ENCODE measurements around the gene EID2. TPM values are rescaled to one million over a fixed set of nuclear protein-coding genes. Genes with fewer than 3 reads are reported as not detected.

Gene EID2
- total and polyA plus RNA-seq, 2 donors (not counting 3 experiments of a cell fraction or from before 2014, with no cell fraction given): 6.6 to 17.4 TPM

DNA sequence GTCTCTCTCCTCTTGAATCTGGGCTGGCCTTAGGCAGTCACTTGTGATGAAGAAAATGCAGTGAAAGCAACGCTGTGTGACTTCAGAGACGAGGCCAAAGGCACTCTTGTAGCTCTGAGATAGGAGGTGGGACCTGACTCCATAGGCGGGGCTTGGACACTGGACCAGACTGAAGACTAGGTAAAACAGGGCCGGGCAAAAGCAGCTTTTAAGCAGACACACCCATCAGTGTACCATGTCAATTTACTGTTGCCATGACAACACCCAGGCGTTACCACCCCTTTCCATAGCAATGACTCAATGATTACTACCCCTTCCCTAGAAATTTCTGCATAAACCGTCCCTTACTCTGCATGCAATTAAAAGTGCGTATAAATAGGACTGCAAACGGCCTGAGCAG is 6.6 kb upstream of the EID2 start:
- no peak for FAIRE-seq
- Histone ChIP-seq H2AFZ (ENCODE audit: low read depth, low read length) (no peak overlapping the region), H3K9me3 (replicated peaks; ENCODE audit: control insufficient read depth, insufficient read depth, low read length) (no peaks in the 10 kb centered on the region), H3K4me1 (ENCODE audit: control insufficient read depth, extremely low read depth, insufficient read depth, low read length) (peaks cover 9% of the 10 kb centered on the region), H3K27me3 (ENCODE audit: control insufficient read depth in 2 of 2, insufficient read depth in 2 of 2, low read length in 2 of 2) (peaks cover 8 to 11% of the 10 kb centered on the region in 2 experiments), H4K20me1 (replicated peaks; ENCODE audit: control insufficient read depth, extremely low read depth, insufficient read depth, low read length) (no peaks in the 10 kb centered on the region), H3K79me2 (ENCODE audit: control insufficient read depth, insufficient read depth, low read length) (no peaks in the 10 kb centered on the region), H3K9ac (replicated peaks; ENCODE audit: extremely low read depth, insufficient read depth, low read length) (no peak overlapping the region), H3K27ac (ENCODE audit: insufficient read depth, low read depth, low read length) (no peak overlapping the region), H3K4me3 (replicated peaks in 1 of 3; ENCODE audit: insufficient read depth in 1 of 3, low read depth in 1 of 3, low read length in 3 of 3) (no peak overlapping the region), H3K36me3 (ENCODE audit: control insufficient read depth in 2 of 2, extremely low read depth in 1 of 2, insufficient read depth in 2 of 2, low read length in 2 of 2) (no peaks in the 10 kb centered on the region), H3K4me2 (ENCODE audit: insufficient read depth, low read length) (no peak overlapping the region), H3K9me1 (replicated peaks; ENCODE audit: control insufficient read depth, extremely low read depth, insufficient read depth, low read length) (no peaks in the 10 kb centered on the region)
- no TSS peak for BruUV-seq (replicated peaks)
- intact Hi-C loops (cut with micrococcal nuclease): no loop called here
- ChIA-PET CTCF (no interaction called here), POLR2A (no interaction called here)
- dilution Hi-C loops (cut with MboI; ENCODE audit: extremely low pct_ligation_motif_present, low sequenced_read_pairs): no loop called here
- no peak for DNase-seq (ENCODE audit: low read depth, low spot score)
- no peak for TF ChIP-seq FOS (IDR thresholded peaks at IDR 0.05; ENCODE audit: borderline replicate concordance, insufficient read depth, low read length)
- TF ChIP-seq, protein P1, sequence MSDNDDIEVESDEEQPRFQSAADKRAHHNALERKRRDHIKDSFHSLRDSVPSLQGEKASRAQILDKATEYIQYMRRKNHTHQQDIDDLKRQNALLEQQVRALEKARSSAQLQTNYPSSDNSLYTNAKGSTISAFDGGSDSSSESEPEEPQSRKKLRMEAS (IDR thresholded peaks at IDR 0.05; ENCODE audit: insufficient read depth, insufficient read length): no peak
- no peak for TF ChIP-seq GATA2 (IDR thresholded peaks at IDR 0.05; ENCODE audit: insufficient read depth, insufficient read length, low read depth, low read length)
- TF ChIP-seq CTCF (IDR thresholded peaks at IDR 0.05; ENCODE audit: extremely low read depth in 1 of 2, insufficient read depth in 1 of 2, low read depth in 1 of 2, low read length in 2 of 2): no peak
- TF ChIP-seq POLR2A (IDR thresholded peaks at IDR 0.05; ENCODE audit: low read depth, low read length): no peak

- H4K20me1 ChIP-seq (replicated peaks; ENCODE audit: control insufficient read depth, extremely low read depth, insufficient read depth, low read length): no peaks in the 10 kb centered on the region
Observed at GRCh38 chr19:39544911-39545310, 5.0 kb upstream of the EID2 start.

More at GRCh38 chr19:39544911-39545310, 5.0 kb upstream of the EID2 start:
- CTCF ChIA-PET: interaction anchor here (0.9 kb wide), 1 partner anchor 39 kb away, joined by 4 read pairs; no protein-coding TSS in a partner anchor
- peaks cover 15% of the 10 kb centered on the region for H3K4me1 ChIP-seq (ENCODE audit: control insufficient read depth, extremely low read depth, insufficient read depth, low read length)
- H2AFZ ChIP-seq (ENCODE audit: low read depth, low read length): no peak overlapping the region
- H3K9me3 ChIP-seq (replicated peaks; ENCODE audit: control insufficient read depth, insufficient read depth, low read length): no peaks in the 10 kb centered on the region
- peaks cover 8% of the 10 kb centered on the region in 2 experiments for H3K27me3 ChIP-seq (ENCODE audit: control insufficient read depth in 2 of 2, insufficient read depth in 2 of 2, low read length in 2 of 2)
- no peak overlapping the region for H3K4me2 ChIP-seq (ENCODE audit: insufficient read depth, low read length)
- POLR2A ChIA-PET: no interaction called here
- dilution Hi-C loops (cut with MboI; ENCODE audit: extremely low pct_ligation_motif_present, low sequenced_read_pairs): no loop called here
- no peaks in the 10 kb centered on the region for H3K9me1 ChIP-seq (replicated peaks; ENCODE audit: control insufficient read depth, extremely low read depth, insufficient read depth, low read length)
- no peak for DNase-seq (ENCODE audit: low read depth, low spot score)
- BruUV-seq (replicated peaks): no TSS peak
- intact Hi-C loops (cut with micrococcal nuclease): no loop called here
- peak; percentile 37 for FAIRE-seq
- H3K9ac ChIP-seq (replicated peaks; ENCODE audit: extremely low read depth, insufficient read depth, low read length): no peak overlapping the region
- no peaks in the 10 kb centered on the region for H3K36me3 ChIP-seq (ENCODE audit: control insufficient read depth in 2 of 2, extremely low read depth in 1 of 2, insufficient read depth in 2 of 2, low read length in 2 of 2)
- H3K4me3 ChIP-seq (replicated peaks in 1 of 3; ENCODE audit: insufficient read depth in 1 of 3, low read depth in 1 of 3, low read length in 3 of 3): no peak overlapping the region
- TF ChIP-seq JUN (IDR thresholded peaks at IDR 0.05; ENCODE audit: borderline replicate concordance, insufficient read depth, insufficient read length, low read depth) (no peak), EZH2 (IDR thresholded peaks at IDR 0.05; ENCODE audit: borderline replicate concordance, low read depth, low read length, severe bottlenecking) (no peak), CTCF (IDR thresholded peaks at IDR 0.05; ENCODE audit: extremely low read depth in 1 of 2, insufficient read depth in 1 of 2, low read depth in 1 of 2, low read length in 2 of 2) (no peak), POLR2A (IDR thresholded peaks at IDR 0.05; ENCODE audit: low read depth, low read length) (no peak), FOS (IDR thresholded peaks at IDR 0.05; ENCODE audit: borderline replicate concordance, insufficient read depth, low read length) (no peak), MYC (IDR thresholded peaks at IDR 0.05; ENCODE audit: low read depth, low read length) (no peak), GATA2 (IDR thresholded peaks at IDR 0.05; ENCODE audit: insufficient read depth, insufficient read length, low read depth, low read length) (no peak), POLR2AphosphoS5 (IDR thresholded peaks at IDR 0.05; ENCODE audit: insufficient read depth, low read depth, low read length) (no peak)
- H3K27ac ChIP-seq (ENCODE audit: insufficient read depth, low read depth, low read length): no peak overlapping the region
- H3K79me2 ChIP-seq (ENCODE audit: control insufficient read depth, insufficient read depth, low read length): no peaks in the 10 kb centered on the region
